Neural cell (in vitro differentiated cells): ENCODE measurements around the gene GRAMD1B. TPM values are rescaled to one million over a fixed set of nuclear protein-coding genes. Genes with fewer than 3 reads are reported as not detected.

Experiments
- H2AFZ ChIP-seq: fragments of 200-600, 300-800 bp; sonication (generic), shearing (Covaris generic); 2 replicates; pipeline ENCODE4 v1.6.0; 2014; ENCODE audit warnings: low read depth, mild to moderate bottlenecking, antibody characterized with exemption, low read length, moderate library complexity
- H3F3A ChIP-seq: fragments of 200-600 bp; shearing (Covaris generic); 2 replicates; pipeline ENCODE4 v1.6.1; 2016; ENCODE audit warnings: mild to moderate bottlenecking, moderate library complexity, mixed read lengths, antibody characterized with exemption, low read length; ENCODE audit not compliant: insufficient read depth, poor library complexity, severe bottlenecking
- H3K27ac ChIP-seq: fragments of 200-600, 300-800 bp; sonication (generic), shearing (Covaris generic); 2 replicates; pipeline ENCODE4 v1.5.1; 2014; ENCODE audit warnings: mild to moderate bottlenecking, low read length, moderate library complexity
- H3K27me3 ChIP-seq: fragments of 300-800, 200-600 bp; sonication (generic), shearing (Covaris generic); 2 replicates; pipeline ENCODE4 v1.6.0; 2014; ENCODE audit warnings: mild to moderate bottlenecking, low read depth, low read length, moderate library complexity; ENCODE audit not compliant: insufficient read depth
- H3K36me3 ChIP-seq: fragments of 300-800, 200-600 bp; sonication (generic), shearing (Covaris generic); 2 replicates; pipeline ENCODE4 v1.5.1; 2014; ENCODE audit warnings: mild to moderate bottlenecking, antibody characterized with exemption, low read length, moderate library complexity; ENCODE audit not compliant: insufficient read depth
- H3K4me2 ChIP-seq: fragments of 300-800, 200-600 bp; sonication (generic), shearing (Covaris generic); 2 replicates; pipeline ENCODE4 v1.6.0; 2014; ENCODE audit warnings: mild to moderate bottlenecking, low read length
- H3K4me3 ChIP-seq: fragments of 300-800, 200-600 bp; sonication (generic), shearing (Covaris generic); 2 replicates; pipeline ENCODE4 v1.5.1; 2014; ENCODE audit warnings: mild to moderate bottlenecking, low read length, moderate library complexity
- H3K79me2 ChIP-seq: fragments of 200-600 bp; shearing (Covaris generic); replicated peaks from 2 replicates; pipeline ENCODE4 v1.6.0; 2014; ENCODE audit warnings: mild to moderate bottlenecking, low read length, moderate library complexity; ENCODE audit not compliant: insufficient read depth
- H3K9ac ChIP-seq: fragments of 300-800, 200-600 bp; sonication (generic), shearing (Covaris generic); 2 replicates; pipeline ENCODE4 v1.6.1; 2016; ENCODE audit warnings: mild to moderate bottlenecking, low read length, mixed read lengths
- H3K9me2 ChIP-seq: fragments of 200-600 bp; shearing (Covaris generic); 2 replicates; pipeline ENCODE4 v1.6.1; 2016; ENCODE audit warnings: mild to moderate bottlenecking, low read length, mixed read lengths; ENCODE audit not compliant: insufficient read depth
- H3K9me3 ChIP-seq: fragments of 200-600, 300-800 bp; sonication (generic), shearing (Covaris generic); 2 replicates; pipeline ENCODE4 v1.6.1; 2016; ENCODE audit warnings: mild to moderate bottlenecking, mixed run types, low read length, moderate library complexity, mixed read lengths
- H4K20me1 ChIP-seq: fragments of 200-600 bp; shearing (Covaris generic); 2 replicates; pipeline ENCODE4 v1.6.1; 2016; ENCODE audit warnings: mild to moderate bottlenecking, mixed run types; ENCODE audit not compliant: insufficient read depth
- CTCF ChIP-seq: fragments of 450-650 bp; IDR thresholded peaks from 2 replicates; pipeline ENCODE4 v1.5.1; 2014; ENCODE audit warnings: antibody characterized with exemption, mild to moderate bottlenecking, moderate library complexity; ENCODE audit not compliant: poor library complexity, severe bottlenecking
- EP300 ChIP-seq: fragments of 450-650 bp; conservative IDR thresholded peaks from 2 replicates; pipeline ENCODE4 v1.6.1; 2014; ENCODE audit warnings: antibody characterized with exemption, mild to moderate bottlenecking, moderate library complexity; ENCODE audit not compliant: poor library complexity, severe bottlenecking
- EZH2 ChIP-seq: fragments of 200-600, 300-800 bp; shearing (Covaris generic), sonication (generic); IDR thresholded peaks from 2 replicates; pipeline ENCODE4 v1.6.1; 2014; ENCODE audit warnings: antibody characterized with exemption, low read length, borderline replicate concordance, mild to moderate bottlenecking; ENCODE audit not compliant: insufficient read depth, poor library complexity, severe bottlenecking
- MXI1 ChIP-seq: fragments of 450-650 bp; conservative IDR thresholded peaks from 2 replicates; pipeline ENCODE4 v1.6.1; 2014; ENCODE audit warnings: antibody characterized with exemption, mild to moderate bottlenecking; ENCODE audit not compliant: poor library complexity, severe bottlenecking
- POLR2AphosphoS5 ChIP-seq: IDR thresholded peaks from 2 replicates; pipeline ENCODE4 v1.6.1; 2012
- RAD21 ChIP-seq: fragments of 450-650 bp; conservative IDR thresholded peaks from 2 replicates; pipeline ENCODE4 v1.6.1; 2014; ENCODE audit warnings: antibody characterized with exemption, mild to moderate bottlenecking, moderate library complexity
- REST ChIP-seq: IDR thresholded peaks from 2 replicates; pipeline ENCODE4 v1.6.1; 2012; ENCODE audit warnings: borderline replicate concordance
- SMC3 ChIP-seq: fragments of 450-650 bp; conservative IDR thresholded peaks from 2 replicates; pipeline ENCODE4 v1.6.1; 2014; ENCODE audit warnings: antibody characterized with exemption, mild to moderate bottlenecking, moderate library complexity; ENCODE audit not compliant: poor library complexity
- TAF1 ChIP-seq: IDR thresholded peaks from 2 replicates; pipeline ENCODE4 v1.6.1; 2012; ENCODE audit warnings: low read depth
- polyA plus RNA-seq: library from polyadenylated mRNA; depleted of rRNA; stranded (reverse); fragments of >200 nt; gene quantifications from 2 replicates; pipeline ENCODE4 v1.2.3, GENCODE V29; 2014

The GRAMD1B gene
- polyA plus RNA-seq, 1 donor from 2014 or later = 1.5 TPM

DNA sequence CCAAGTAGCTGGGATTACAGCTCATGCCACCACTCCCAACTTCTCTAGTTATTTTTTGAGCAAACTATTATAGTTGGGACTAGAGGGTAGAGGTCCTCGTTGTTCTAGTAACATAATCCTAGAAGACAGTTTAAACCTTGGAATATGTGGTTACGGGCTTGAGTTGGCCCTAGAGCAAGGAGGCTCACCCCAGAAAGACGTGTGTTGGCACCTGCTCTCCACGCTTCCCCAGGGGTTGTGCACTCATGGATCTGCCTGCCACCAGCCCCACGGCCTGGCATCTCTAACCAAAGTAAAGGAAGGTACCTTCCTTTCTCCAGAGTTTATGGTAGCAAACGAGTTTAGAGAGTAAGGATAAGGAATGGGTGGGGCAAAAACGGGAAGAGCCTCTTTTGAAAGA, 145.4 kb downstream of the GRAMD1B start:
- no peak for TF ChIP-seq CTCF
- no peak for TF ChIP-seq REST
- no peak for TF ChIP-seq TAF1
- no peak for TF ChIP-seq POLR2AphosphoS5
- TF ChIP-seq RAD21 = no peak
- TF ChIP-seq MXI1 = no peak
- TF ChIP-seq EZH2 = no peak
- no peak for TF ChIP-seq EP300
- no peak for TF ChIP-seq SMC3
- Histone ChIP-seq H4K20me1 (no peaks in the 10 kb centered on the region), H2AFZ (no peak overlapping the region), H3K27ac (no peak overlapping the region), H3K4me2 (no peak overlapping the region), H3K9ac (no peak overlapping the region), H3K27me3 (no peaks in the 10 kb centered on the region), H3F3A (no peaks in the 10 kb centered on the region), H3K79me2 (no peaks in the 10 kb centered on the region), H3K9me3 (no peaks in the 10 kb centered on the region), H3K4me3 (no peak overlapping the region), H3K9me2 (no peaks in the 10 kb centered on the region), H3K36me3 (no peaks in the 10 kb centered on the region)

DNA sequence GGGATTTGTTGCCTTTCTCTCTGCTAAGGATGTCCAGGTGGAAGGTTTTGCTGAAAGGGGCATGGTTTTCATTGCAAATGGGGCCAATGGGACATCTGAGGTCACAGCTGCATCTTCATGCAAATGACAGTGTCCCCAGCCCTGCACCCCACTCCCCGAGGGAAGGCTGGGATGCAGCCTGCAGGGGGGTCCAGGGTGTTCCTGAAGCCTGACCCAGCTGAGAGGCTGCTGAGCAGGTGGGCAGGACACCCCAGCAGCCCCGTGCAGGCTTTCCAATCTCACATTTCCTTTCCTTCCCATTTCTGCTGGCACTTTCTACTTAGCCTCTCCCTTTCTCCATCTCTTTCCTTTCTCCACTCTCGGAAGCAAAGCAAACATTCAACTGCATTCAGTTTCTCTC, 146.0 kb downstream of the GRAMD1B start:
- H3K9ac ChIP-seq = no peak overlapping the region
- H2AFZ ChIP-seq = no peak overlapping the region
- no peaks in the 10 kb centered on the region for H3F3A ChIP-seq
- no peak overlapping the region for H3K27ac ChIP-seq
- H3K9me3 ChIP-seq = no peaks in the 10 kb centered on the region
- no peaks in the 10 kb centered on the region for H3K36me3 ChIP-seq
- no peak for TF ChIP-seq RAD21
- TF ChIP-seq EZH2 = no peak
- TF ChIP-seq SMC3 = no peak
- TF ChIP-seq MXI1 = no peak
- TF ChIP-seq POLR2AphosphoS5 = no peak
- no peak for TF ChIP-seq EP300
- TF ChIP-seq CTCF = no peak
- no peak for TF ChIP-seq REST
- TF ChIP-seq TAF1 = no peak
- H3K4me3 ChIP-seq = no peak overlapping the region
- H3K9me2 ChIP-seq = no peaks in the 10 kb centered on the region
- no peaks in the 10 kb centered on the region for H4K20me1 ChIP-seq
- no peak overlapping the region for H3K4me2 ChIP-seq
- H3K27me3 ChIP-seq = no peaks in the 10 kb centered on the region
- H3K79me2 ChIP-seq = no peaks in the 10 kb centered on the region
